HUES64 (cell line): ENCODE data around the gene ATP2C2.

ENCODE experiments used
- H3K27ac ChIP-seq: 2 replicates; pipeline ENCODE4 v1.7.0; 2013; ENCODE audit warnings: low read depth, low read length, inconsistent platforms
- H3K27me3 ChIP-seq: 2 replicates; pipeline ENCODE4 v1.6.1; 2013; ENCODE audit warnings: mild to moderate bottlenecking, low read length; ENCODE audit not compliant: insufficient read depth
- H3K36me3 ChIP-seq: 2 replicates; pipeline ENCODE4 v1.6.1; 2013; ENCODE audit warnings: mild to moderate bottlenecking, low read length; ENCODE audit not compliant: insufficient read depth
- H3K4me1 ChIP-seq: 2 replicates; pipeline ENCODE4 v1.6.1; 2013; ENCODE audit warnings: mild to moderate bottlenecking, low read length, moderate library complexity; ENCODE audit not compliant: insufficient read depth
- H3K4me3 ChIP-seq: 2 replicates; pipeline ENCODE4 v1.5.1; 2013; ENCODE audit warnings: mild to moderate bottlenecking, low read length, moderate library complexity
- H3K9ac ChIP-seq: 2 replicates; pipeline ENCODE4 v1.6.1; 2013; ENCODE audit warnings: mild to moderate bottlenecking, low read depth, low read length
- H3K9me3 ChIP-seq: 2 replicates; pipeline ENCODE4 v1.6.1; 2013; ENCODE audit warnings: low read depth, low read length; ENCODE audit not compliant: insufficient read depth
- WGBS: fragments of 150-250, 120-280 bp; methylation state at CpG from one replicate; pipeline ENCODE4 v1.1.7; 2013; ENCODE audit warnings: missing lambda C conversion rate; 5-methylcytosine and 5-hydroxymethylcytosine counted together

ATP2C2 gene

GRCh38 chr16:84458606-84459532, 90.5 kb downstream of the ATP2C2 start:
- H3K27me3 ChIP-seq, result no peaks in the 10 kb centered on the region
- WGBS, result 94% methylated on average over 38 of the region's 38 CpGs
- no peak overlapping the region for H3K27ac ChIP-seq
- no peaks in the 10 kb centered on the region for H3K9me3 ChIP-seq
- H3K4me3 ChIP-seq, result no peak overlapping the region
- no peak overlapping the region for H3K9ac ChIP-seq
- H3K4me1 ChIP-seq, result no peaks in the 10 kb centered on the region
- H3K36me3 ChIP-seq, result no peaks in the 10 kb centered on the region

DNA sequence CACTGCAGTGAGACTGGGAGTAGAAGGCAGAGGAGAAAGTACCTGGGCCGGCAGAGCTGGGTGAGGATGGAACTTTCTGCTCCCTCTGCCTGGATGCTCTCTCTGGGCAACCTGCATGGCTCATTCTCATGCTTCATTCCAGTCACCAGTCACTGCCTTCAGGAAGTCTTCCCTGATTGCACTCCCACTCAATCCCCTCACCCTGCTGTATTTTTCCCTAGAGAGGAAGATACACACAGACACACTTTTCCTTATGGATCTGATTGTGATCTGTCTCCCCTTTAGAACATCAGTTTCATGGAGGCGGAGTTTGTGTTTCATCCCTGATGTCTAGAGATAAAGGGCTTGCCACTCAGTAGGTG, 91.2 kb downstream of the ATP2C2 start:
- Histone ChIP-seq H3K36me3 (no peaks in the 10 kb centered on the region), H3K27ac (no peak overlapping the region), H3K9ac (no peak overlapping the region), H3K4me3 (no peak overlapping the region), H3K27me3 (no peaks in the 10 kb centered on the region), H3K9me3 (no peaks in the 10 kb centered on the region), H3K4me1 (no peaks in the 10 kb centered on the region)
- 95% methylated on average over 2 of the region's 2 CpGs for WGBS

GRCh38 chr16:84459941-84460405, 91.6 kb downstream of the ATP2C2 start:
- no peaks in the 10 kb centered on the region for H3K36me3 ChIP-seq
- 87% methylated on average over 14 of the region's 14 CpGs for WGBS

DNA sequence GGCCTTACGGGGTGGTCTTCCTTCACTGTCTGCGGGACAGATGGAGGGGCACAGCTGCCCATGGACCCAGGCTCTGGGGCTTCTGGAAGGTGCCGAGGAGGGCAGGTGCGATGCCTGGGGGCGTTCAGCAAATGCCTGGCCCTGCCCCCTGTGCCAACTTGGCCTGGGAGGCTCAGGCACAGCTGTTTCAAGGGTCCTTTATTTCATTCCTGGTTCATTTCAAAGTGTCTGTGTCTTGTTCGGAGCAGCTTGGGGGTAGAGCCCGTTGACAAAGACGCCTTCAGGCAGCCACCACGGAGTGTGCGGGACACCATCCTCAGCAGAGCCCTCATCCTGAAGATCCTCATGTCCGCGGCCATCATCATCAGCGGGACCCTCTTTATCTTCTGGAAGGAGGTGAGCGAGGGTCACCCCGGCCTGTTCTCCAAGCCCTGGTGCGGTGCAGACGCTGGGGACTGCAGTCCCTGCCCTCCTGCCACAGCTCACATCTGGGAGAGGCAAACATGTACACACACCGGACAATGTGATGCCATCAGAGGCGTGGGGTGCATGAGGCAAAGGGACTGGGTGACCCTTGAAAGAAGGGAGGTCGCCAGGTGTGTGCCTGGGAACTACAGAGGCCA, 92.2 kb downstream of the ATP2C2 start:
- Histone ChIP-seq H3K27me3 (no peaks in the 10 kb centered on the region), H3K4me3 (no peak overlapping the region), H3K4me1 (no peaks in the 10 kb centered on the region), H3K9me3 (no peaks in the 10 kb centered on the region), H3K9ac (no peak overlapping the region), H3K36me3 (no peaks in the 10 kb centered on the region), H3K27ac (no peak overlapping the region)
- 85% methylated on average over 20 of the region's 20 CpGs for WGBS

More at GRCh38 chr16:84459941-84460405, 91.6 kb downstream of the ATP2C2 start:
- Histone ChIP-seq H3K9ac (no peak overlapping the region), H3K27me3 (no peaks in the 10 kb centered on the region), H3K27ac (no peak overlapping the region), H3K4me1 (no peaks in the 10 kb centered on the region), H3K9me3 (no peaks in the 10 kb centered on the region), H3K4me3 (no peak overlapping the region)

GRCh38 chr16:84461029-84461412, 92.7 kb downstream of the ATP2C2 start:
- WGBS, result 96% methylated on average over 8 of the region's 8 CpGs

DNA sequence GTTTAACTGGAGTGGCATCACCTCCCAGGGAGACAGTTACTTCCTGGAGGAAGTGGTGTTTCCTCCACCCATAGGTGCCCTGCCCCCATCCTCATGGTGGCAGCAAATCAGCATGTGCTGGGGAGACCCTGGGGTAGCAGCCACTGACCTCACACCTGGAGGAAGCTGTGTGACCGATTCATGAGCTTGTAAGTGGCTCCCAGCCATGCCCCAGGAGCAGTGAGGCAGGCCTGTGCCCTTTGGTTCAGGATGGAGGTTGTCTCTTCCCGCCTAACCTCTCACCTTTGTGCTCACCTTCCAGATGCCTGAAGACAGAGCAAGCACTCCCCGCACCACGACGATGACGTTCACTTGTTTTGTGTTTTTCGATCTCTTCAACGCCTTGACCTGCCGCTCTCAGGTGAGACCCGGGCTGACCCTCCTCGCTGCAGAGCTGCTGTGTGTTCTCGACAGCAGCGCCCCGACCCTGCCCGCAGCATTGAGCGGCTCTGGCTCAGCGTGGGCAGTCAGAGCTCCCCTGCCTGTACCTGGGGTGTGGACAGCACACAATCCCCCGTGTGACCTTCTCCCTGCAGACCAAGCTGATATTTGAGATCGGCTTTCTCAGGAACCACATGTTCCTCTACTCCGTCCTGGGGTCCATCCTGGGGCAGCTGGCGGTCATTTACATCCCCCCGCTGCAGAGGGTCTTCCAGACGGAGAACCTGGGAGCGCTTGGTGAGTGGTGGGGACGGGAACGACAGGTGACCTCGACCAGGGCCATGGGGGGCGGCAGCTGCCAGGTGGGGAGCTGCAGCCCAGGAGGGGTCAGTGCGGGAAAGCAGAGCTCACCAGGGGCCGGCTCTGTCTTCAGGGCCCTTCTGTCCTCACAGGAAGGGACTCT, 93.3 kb downstream of the ATP2C2 start:
- 92% methylated on average over 30 of the region's 30 CpGs for WGBS
- Histone ChIP-seq H3K9ac (no peak overlapping the region), H3K27me3 (no peaks in the 10 kb centered on the region), H3K4me1 (no peaks in the 10 kb centered on the region), H3K27ac (no peak overlapping the region), H3K36me3 (peaks cover 3% of the 10 kb centered on the region; the same call in 1 of the 2 replicates), H3K9me3 (peaks cover 5% of the 10 kb centered on the region; the same call in 1 of the 2 replicates), H3K4me3 (no peak overlapping the region)

More at GRCh38 chr16:84461029-84461412, 92.7 kb downstream of the ATP2C2 start:
- no peaks in the 10 kb centered on the region for H3K4me1 ChIP-seq
- H3K9me3 ChIP-seq, result no peaks in the 10 kb centered on the region
- H3K36me3 ChIP-seq, result no peaks in the 10 kb centered on the region
- H3K9ac ChIP-seq, result no peak overlapping the region
- no peak overlapping the region for H3K4me3 ChIP-seq
- no peaks in the 10 kb centered on the region for H3K27me3 ChIP-seq
- no peak overlapping the region for H3K27ac ChIP-seq

DNA sequence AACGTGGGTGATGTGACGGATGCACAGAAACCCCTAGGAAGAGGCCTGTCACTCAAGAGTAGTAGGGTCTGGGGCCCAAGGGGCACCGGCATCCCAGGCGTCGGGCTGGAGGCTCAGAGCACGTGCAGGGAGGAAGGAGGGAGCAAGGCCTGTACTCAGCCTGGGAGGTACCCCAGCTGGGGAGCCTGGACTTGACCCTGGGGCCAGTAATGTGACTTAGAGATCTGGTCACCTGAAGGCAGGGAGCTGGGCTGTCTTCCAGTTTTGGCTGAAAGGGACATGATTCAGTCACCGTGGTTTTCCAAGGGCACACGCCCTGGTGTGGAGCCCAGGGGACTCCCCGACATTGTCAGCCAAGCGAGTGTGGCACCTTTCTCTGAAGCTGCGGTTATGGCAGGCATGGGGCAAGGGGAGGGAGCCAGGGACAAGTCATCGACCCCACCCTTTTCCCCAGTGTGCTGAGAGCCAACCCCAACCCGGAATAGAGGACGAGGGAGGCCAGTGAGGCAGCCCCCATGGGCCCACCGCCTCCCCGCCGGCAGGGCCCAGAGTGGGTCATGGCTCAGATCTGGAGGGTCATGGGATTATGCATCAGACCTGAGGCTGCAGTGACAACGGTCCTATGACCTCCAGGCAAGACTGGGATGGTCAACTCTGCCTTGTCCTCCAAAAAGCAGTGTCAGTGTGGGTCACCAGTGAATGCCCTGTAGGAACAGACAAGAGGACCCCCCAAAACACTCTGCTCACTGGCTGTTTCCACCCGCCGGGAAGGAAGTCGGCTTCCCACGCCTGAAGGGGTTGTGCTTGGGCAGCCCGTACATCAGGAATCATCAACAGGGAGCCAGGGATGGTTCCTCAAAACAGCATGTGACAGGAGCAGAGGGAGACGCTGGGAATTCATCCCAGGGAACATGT, 94.2 kb downstream of the ATP2C2 start:
- WGBS, result 93% methylated on average over 24 of the region's 24 CpGs
- Histone ChIP-seq H3K4me1 (no peaks in the 10 kb centered on the region), H3K27ac (no peak overlapping the region), H3K9me3 (peaks cover 14% of the 10 kb centered on the region), H3K36me3 (peaks cover 12% of the 10 kb centered on the region), H3K27me3 (no peaks in the 10 kb centered on the region), H3K4me3 (no peak overlapping the region), H3K9ac (no peak overlapping the region)

DNA sequence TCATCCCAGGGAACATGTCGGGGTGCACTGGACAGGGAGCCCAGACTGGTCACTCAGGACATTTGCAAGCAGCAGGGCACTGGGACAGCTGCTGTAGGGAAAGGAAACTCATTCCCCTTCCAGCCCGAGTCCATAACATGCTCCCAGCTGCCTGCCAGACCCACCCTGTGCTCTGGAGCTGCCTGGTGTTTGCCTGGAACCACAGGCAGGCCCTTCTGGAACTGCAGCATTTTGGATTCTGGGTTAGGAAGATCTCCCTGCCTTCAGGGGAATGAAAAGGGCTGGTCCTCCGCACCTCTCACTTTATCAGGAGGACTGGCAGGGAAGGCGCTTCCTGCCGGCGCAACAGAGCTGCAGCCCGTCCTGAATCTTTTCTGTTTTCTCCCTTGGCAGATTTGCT, 94.9 kb downstream of the ATP2C2 start:
- H3K4me3 ChIP-seq, result no peak overlapping the region
- WGBS, result 79% methylated on average over 7 of the region's 7 CpGs

DNA sequence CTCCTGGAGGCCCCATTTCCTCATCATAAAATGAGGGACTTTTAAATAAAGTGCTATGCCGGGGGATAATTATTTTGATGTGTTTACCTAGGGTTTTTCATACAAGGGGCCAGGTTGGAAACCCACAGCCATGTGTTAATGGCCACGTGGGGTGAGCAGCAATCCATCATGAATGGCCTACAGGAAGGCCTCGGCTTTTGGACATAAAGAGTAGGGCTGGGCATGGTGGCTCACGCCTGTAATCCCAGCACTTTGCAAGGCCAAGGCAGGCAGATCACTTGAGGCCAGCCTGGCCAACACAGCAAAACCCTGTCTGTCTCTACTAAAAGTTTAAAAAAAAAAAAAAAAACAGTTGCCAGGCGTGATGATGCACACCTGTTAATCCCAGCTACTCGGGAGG, 95.8 kb downstream of the ATP2C2 start:
- Histone ChIP-seq H3K9ac (no peak overlapping the region), H3K4me1 (no peaks in the 10 kb centered on the region), H3K36me3 (peaks cover 19% of the 10 kb centered on the region), H3K4me3 (no peak overlapping the region), H3K9me3 (peaks cover 21% of the 10 kb centered on the region), H3K27ac (no peak overlapping the region), H3K27me3 (no peaks in the 10 kb centered on the region)
- 94% methylated on average over 6 of the region's 6 CpGs for WGBS

More for the DNA sequence above, 94.9 kb downstream of the ATP2C2 start:
- Histone ChIP-seq H3K27me3 (no peaks in the 10 kb centered on the region), H3K4me1 (no peaks in the 10 kb centered on the region), H3K9ac (no peak overlapping the region), H3K36me3 (peaks cover 19% of the 10 kb centered on the region), H3K27ac (no peak overlapping the region), H3K9me3 (peaks cover 21% of the 10 kb centered on the region)

DNA sequence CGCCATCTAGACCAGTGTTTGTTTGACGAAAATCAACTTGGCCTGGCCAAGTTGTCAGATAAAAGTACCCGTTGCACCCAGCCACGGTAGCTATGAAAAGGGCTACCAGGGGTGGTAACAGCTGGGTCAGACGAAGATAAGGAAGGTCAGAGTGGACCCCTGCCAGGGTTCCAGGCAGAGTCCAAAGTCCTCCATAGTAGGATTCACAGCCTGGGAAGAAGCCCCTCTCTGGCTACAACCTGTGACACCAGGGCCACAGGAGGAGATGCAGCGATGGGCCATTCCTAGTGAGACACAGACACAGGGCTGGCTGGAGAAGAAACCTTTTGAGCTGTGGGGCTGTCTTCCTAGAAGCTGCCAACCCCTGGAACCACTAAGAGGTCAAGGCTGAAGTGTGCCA, 96.8 kb downstream of the ATP2C2 start:
- Histone ChIP-seq H3K27ac (no peak overlapping the region), H3K36me3 (peaks cover 19% of the 10 kb centered on the region), H3K27me3 (no peaks in the 10 kb centered on the region), H3K9ac (no peak overlapping the region), H3K4me1 (no peaks in the 10 kb centered on the region), H3K9me3 (peaks cover 21% of the 10 kb centered on the region), H3K4me3 (no peak overlapping the region)
- WGBS, result 92% methylated on average over 6 of the region's 6 CpGs
